ENCODE data around the gene TEDDM1. TPM values are rescaled to one million over a fixed set of nuclear protein-coding genes. Genes with fewer than 3 reads are reported as not detected.

Gene TEDDM1
- total RNA-seq, 1 experiment from 2014 or later = not detected

GRCh38 chr1:182404781-182405180, 4.3 kb upstream of the TEDDM1 start:
- peak; percentile 87 for ATAC-seq
- Mint-ChIP-seq H3K36me3 (peaks cover 6% of the 10 kb centered on the region), H3K27ac (no peak overlapping the region), H3K4me3 (no peak overlapping the region), H3K27me3 (ENCODE audit: low read depth) (no peaks in the 10 kb centered on the region), H3K4me1 (peaks cover 6% of the 10 kb centered on the region; the same call in 1 of the 2 replicates), H3K9me3 (peaks cover 14% of the 10 kb centered on the region)
- TF ChIP-seq OVOL2 (CRISPR knock-in tag; IDR thresholded peaks at IDR 0.05; ENCODE audit: borderline replicate concordance) = no peak
- TF ChIP-seq E2F1 (CRISPR knock-in tag; IDR thresholded peaks at IDR 0.05) = no peak
- TF ChIP-seq, protein P1, sequence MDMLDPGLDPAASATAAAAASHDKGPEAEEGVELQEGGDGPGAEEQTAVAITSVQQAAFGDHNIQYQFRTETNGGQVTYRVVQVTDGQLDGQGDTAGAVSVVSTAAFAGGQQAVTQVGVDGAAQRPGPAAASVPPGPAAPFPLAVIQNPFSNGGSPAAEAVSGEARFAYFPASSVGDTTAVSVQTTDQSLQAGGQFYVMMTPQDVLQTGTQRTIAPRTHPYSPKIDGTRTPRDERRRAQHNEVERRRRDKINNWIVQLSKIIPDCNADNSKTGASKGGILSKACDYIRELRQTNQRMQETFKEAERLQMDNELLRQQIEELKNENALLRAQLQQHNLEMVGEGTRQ (CRISPR knock-in tag; IDR thresholded peaks at IDR 0.05) = no peak
- no peak for TF ChIP-seq NR2C2 (CRISPR knock-in tag; IDR thresholded peaks at IDR 0.05)
- no peak for TF ChIP-seq SMAD3 (CRISPR knock-in tag; IDR thresholded peaks at IDR 0.05; ENCODE audit: borderline replicate concordance)
- no peak for TF ChIP-seq ZNF121 (CRISPR knock-in tag; IDR thresholded peaks at IDR 0.05)
- TF ChIP-seq FOXJ3 (CRISPR knock-in tag; IDR thresholded peaks at IDR 0.05; ENCODE audit: borderline replicate concordance) = no peak
- no peak for TF ChIP-seq CREB1 (CRISPR knock-in tag; IDR thresholded peaks at IDR 0.05)
- no peak for TF ChIP-seq MXD4 (CRISPR knock-in tag; IDR thresholded peaks at IDR 0.05; ENCODE audit: borderline replicate concordance)
- no peak for TF ChIP-seq NR3C1 (CRISPR knock-in tag; conservative IDR thresholded peaks at IDR 0.05; ENCODE audit: low read depth)
- no peak for TF ChIP-seq AFF4 (CRISPR knock-in tag; IDR thresholded peaks at IDR 0.05; ENCODE audit: borderline replicate concordance)
- TF ChIP-seq JAZF1 (CRISPR knock-in tag; IDR thresholded peaks at IDR 0.05) = no peak
- TF ChIP-seq, protein P2, sequence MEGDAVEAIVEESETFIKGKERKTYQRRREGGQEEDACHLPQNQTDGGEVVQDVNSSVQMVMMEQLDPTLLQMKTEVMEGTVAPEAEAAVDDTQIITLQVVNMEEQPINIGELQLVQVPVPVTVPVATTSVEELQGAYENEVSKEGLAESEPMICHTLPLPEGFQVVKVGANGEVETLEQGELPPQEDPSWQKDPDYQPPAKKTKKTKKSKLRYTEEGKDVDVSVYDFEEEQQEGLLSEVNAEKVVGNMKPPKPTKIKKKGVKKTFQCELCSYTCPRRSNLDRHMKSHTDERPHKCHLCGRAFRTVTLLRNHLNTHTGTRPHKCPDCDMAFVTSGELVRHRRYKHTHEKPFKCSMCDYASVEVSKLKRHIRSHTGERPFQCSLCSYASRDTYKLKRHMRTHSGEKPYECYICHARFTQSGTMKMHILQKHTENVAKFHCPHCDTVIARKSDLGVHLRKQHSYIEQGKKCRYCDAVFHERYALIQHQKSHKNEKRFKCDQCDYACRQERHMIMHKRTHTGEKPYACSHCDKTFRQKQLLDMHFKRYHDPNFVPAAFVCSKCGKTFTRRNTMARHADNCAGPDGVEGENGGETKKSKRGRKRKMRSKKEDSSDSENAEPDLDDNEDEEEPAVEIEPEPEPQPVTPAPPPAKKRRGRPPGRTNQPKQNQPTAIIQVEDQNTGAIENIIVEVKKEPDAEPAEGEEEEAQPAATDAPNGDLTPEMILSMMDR (IDR thresholded peaks at IDR 0.05) = no peak
- no peak for TF ChIP-seq ESRRA (CRISPR knock-in tag; IDR thresholded peaks at IDR 0.05; ENCODE audit: borderline replicate concordance)
- TF ChIP-seq TP53 (CRISPR knock-in tag; IDR thresholded peaks at IDR 0.05) = no peak
- no peak for TF ChIP-seq SOX15 (CRISPR knock-in tag; IDR thresholded peaks at IDR 0.05)
- TF ChIP-seq SP1 (CRISPR knock-in tag; conservative IDR thresholded peaks at IDR 0.05) = no peak
- TF ChIP-seq, protein P3, sequence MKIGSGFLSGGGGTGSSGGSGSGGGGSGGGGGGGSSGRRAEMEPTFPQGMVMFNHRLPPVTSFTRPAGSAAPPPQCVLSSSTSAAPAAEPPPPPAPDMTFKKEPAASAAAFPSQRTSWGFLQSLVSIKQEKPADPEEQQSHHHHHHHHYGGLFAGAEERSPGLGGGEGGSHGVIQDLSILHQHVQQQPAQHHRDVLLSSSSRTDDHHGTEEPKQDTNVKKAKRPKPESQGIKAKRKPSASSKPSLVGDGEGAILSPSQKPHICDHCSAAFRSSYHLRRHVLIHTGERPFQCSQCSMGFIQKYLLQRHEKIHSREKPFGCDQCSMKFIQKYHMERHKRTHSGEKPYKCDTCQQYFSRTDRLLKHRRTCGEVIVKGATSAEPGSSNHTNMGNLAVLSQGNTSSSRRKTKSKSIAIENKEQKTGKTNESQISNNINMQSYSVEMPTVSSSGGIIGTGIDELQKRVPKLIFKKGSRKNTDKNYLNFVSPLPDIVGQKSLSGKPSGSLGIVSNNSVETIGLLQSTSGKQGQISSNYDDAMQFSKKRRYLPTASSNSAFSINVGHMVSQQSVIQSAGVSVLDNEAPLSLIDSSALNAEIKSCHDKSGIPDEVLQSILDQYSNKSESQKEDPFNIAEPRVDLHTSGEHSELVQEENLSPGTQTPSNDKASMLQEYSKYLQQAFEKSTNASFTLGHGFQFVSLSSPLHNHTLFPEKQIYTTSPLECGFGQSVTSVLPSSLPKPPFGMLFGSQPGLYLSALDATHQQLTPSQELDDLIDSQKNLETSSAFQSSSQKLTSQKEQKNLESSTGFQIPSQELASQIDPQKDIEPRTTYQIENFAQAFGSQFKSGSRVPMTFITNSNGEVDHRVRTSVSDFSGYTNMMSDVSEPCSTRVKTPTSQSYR (CRISPR knock-in tag; IDR thresholded peaks at IDR 0.05) = no peak
- ChIA-PET POLR2A (no interaction called here), CTCF (interaction anchor here (0.6 to 1.3 kb wide), 14 partner anchors 8 to 731 kb away, joined by 3 to 12 read pairs (median 4); partner anchors contain the start of gene GLUL)
- DNase-seq (ENCODE audit: low spot score) = no peak

Measured in WTC11 (cell line).